ENCODE data around the gene MORN5.

The MORN5 gene

DNA sequence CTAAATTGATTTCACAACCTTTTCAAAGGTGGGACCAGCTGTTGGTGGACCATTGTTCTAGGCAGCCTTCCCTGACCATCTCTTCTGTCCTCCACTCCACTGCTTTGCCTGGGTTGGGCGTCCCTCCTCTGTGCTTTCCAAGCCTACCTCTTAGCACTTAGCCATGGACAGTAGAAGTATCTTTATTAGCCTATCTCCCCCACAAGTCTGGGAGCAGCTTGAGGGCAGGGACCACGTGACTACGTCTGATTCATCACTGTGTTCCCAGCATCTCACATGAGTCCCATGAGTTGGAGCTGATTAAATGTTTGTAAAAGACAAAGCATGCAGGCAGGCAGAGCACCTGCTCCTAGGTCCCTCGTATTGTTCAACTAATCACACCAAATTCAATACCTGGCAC, 20.9 kb downstream of the MORN5 start:
- TF ChIP-seq, protein P1, sequence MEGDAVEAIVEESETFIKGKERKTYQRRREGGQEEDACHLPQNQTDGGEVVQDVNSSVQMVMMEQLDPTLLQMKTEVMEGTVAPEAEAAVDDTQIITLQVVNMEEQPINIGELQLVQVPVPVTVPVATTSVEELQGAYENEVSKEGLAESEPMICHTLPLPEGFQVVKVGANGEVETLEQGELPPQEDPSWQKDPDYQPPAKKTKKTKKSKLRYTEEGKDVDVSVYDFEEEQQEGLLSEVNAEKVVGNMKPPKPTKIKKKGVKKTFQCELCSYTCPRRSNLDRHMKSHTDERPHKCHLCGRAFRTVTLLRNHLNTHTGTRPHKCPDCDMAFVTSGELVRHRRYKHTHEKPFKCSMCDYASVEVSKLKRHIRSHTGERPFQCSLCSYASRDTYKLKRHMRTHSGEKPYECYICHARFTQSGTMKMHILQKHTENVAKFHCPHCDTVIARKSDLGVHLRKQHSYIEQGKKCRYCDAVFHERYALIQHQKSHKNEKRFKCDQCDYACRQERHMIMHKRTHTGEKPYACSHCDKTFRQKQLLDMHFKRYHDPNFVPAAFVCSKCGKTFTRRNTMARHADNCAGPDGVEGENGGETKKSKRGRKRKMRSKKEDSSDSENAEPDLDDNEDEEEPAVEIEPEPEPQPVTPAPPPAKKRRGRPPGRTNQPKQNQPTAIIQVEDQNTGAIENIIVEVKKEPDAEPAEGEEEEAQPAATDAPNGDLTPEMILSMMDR (IDR thresholded peaks at IDR 0.05; ENCODE audit: borderline replicate concordance, insufficient read depth, low read depth, low read length) = no peak
- H3K4me3 ChIP-seq (ENCODE audit: low read depth, low read length) = no peak overlapping the region

DNA sequence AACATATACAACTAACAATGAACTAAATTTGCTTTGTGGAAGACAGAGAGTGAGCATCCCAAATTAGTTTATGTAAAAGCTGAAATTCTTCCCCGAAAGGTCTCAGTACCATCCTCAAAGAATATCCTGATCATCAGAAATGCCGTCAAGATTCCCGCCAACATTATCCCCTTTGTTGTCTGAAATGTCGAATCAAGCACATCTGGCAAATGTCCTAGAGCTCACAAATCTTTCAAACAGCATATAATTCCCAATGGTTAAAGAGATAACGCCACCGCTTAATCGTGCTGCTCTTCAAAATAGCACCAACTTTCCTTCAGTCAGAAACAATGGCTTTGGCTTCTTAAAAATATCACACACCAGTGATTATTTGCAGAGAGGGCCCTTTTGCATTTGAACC, 23.8 kb downstream of the MORN5 start:
- H3K4me3 ChIP-seq (ENCODE audit: low read depth, low read length) = no peak overlapping the region
- TF ChIP-seq, protein P1 (IDR thresholded peaks at IDR 0.05; ENCODE audit: borderline replicate concordance, insufficient read depth, low read depth, low read length) = no peak

DNA sequence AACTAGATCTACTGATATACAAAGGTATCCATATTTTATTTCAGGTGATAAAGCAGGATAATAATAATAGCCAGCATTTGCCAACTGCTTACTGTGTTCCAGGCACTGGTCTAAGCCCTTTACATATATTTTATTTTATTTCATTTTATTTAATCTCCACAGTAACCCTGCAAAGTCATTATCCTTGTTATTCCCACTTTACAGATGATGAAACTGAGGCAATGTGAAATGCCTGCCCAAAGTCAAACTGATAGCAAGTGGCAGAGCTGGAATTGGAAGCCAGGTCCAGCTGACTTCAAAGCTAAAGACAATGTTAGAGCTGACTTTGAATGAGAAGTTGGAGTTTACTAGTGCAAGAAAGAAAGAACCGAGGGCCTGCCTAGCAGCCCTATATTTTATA, 24.8 kb downstream of the MORN5 start:
- H3K4me3 ChIP-seq (ENCODE audit: low read depth, low read length) = no peak overlapping the region
- TF ChIP-seq, protein P1 (IDR thresholded peaks at IDR 0.05; ENCODE audit: borderline replicate concordance, insufficient read depth, low read depth, low read length) = no peak

DNA sequence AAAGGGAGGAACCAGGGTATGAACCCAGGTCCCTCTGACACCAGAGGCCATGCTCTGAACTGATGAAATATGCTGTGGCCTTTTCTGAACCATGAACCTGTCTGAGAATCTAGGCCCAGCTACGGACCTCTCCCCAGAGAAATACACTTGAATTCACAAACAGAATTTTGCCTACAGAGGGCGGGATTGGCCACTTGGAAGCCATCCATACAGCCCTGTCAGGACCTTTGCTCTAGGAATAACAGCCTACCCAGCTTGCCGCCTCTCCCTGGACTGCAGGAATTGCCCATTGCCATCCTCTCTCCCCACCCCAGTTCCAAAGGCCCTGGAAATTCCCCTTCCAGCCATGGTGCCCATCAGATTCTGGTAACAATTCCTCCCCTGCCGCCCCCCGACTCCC, 26.6 kb downstream of the MORN5 start:
- TF ChIP-seq, protein P1 (IDR thresholded peaks at IDR 0.05; ENCODE audit: borderline replicate concordance, insufficient read depth, low read depth, low read length) = no peak
- no peak overlapping the region for H3K4me3 ChIP-seq (ENCODE audit: low read depth, low read length)

DNA sequence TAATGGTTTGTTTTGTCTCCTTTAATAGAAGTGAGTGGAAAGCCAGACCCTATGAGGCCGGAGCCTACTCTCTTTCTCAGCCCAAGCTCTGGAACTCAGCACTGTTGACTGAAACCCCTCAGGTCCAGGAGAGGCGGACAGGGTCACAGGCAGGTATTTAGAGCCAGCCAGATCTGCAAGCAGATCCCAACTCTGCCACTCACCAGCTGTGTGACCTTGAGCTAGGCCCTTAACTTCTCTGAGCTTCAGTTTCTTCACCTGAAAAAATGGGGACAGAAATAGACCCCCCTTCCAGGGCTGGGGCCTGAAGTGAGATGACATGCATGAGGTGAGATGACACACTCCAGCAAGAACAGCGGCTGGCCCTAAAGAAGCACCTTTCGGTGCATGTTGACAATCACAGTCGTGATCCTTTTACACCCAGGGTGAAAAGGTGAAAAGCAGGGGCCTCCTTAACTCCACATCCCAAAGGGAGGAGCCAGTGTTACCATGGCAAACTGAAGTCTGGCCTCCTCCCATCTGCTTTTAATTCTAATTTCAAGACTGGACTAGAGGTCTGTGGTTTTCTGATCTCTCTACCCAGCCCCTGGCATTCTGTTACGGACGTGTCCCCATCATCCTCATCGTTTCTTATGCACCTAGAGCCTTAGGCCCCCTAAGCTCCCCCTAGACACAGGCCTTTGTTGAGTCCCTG, 27.2 kb downstream of the MORN5 start:
- H3K4me3 ChIP-seq (ENCODE audit: low read depth, low read length) = no peak overlapping the region
- TF ChIP-seq, protein P1 (IDR thresholded peaks at IDR 0.05; ENCODE audit: borderline replicate concordance, insufficient read depth, low read depth, low read length) = no peak

DNA sequence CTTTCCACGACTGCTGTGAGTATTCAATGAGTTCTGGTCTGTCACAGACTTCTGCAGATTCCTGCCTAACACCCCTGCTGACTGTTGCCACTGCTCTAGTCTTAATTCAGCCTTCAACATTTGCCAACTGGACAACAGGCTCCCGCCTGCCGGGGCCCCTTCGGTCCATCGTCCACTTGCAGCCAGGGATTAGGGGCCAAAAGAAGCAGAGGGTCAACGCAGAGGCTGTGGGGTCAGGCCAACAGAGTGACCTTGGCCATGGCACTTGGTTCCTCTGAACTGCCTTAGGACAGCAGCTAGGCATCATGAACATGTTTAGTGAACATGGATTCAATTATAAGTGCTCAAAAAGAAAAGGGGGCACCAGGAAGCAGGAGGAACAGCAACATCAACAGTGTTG, 28.7 kb downstream of the MORN5 start:
- H3K4me3 ChIP-seq (ENCODE audit: low read depth, low read length) = no peak overlapping the region
- TF ChIP-seq, protein P1 (IDR thresholded peaks at IDR 0.05; ENCODE audit: borderline replicate concordance, insufficient read depth, low read depth, low read length) = no peak

DNA sequence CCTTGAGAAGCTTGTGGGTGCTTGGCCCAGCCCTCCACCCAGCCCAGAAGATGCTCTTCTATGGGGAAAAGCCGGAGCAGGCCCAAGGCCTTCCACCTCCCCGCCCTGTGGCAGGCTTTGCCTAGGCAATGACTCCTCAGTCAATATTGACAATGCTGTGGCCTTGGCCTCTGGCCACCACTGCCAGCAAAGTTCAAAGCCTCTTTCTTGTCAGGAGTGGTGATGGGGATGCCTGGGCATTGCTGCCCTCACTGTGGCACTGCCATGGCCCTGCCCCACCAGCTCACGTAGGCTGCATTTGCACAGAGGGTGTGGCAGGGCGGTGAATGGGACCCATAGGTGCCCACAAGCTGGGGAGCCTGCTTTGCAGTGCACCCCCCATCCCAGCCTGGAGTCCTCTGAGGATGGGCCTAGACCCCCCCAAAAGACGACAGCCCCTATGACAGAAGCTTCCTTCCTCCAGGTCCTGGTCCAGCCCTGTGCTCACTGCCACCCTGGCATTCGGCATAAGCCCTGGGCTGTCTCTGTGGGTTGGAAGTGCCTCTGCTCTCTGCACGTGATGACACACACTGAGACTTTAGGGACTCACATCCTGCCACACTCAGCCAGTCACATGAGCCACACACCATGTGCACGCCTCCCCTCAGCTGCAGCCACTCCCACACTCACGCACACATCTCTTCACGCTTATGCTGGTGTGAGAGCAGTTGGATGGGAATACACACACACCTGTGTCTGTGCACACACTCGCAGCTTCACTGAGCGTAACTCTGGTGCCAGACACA, 31.1 kb downstream of the MORN5 start:
- H3K4me3 ChIP-seq (ENCODE audit: low read depth, low read length) = no peak overlapping the region
- TF ChIP-seq, protein P1 (IDR thresholded peaks at IDR 0.05; ENCODE audit: borderline replicate concordance, insufficient read depth, low read depth, low read length) = no peak

All from GM12875 (cell line).